Measurements from ENCODE around the gene TMEM258.

GRCh38 chr11:61776561-61777075 is 15.8 kb downstream of the TMEM258 start:
- TF ChIP-seq CTCF (IDR thresholded peaks at IDR 0.05 in 4 of 5, conservative IDR thresholded peaks at IDR 0.05 in 1 of 5) (peak in 4 of 5 experiments; percentile 0 to 40 (median 20)), POLR2A (IDR thresholded peaks at IDR 0.05) (no peak)

All from gastrocnemius medialis (tissue), 4 donors.